Measurements from ENCODE around the gene PPP1R11. TPM values are rescaled to one million over a fixed set of nuclear protein-coding genes. Genes with fewer than 3 reads are reported as not detected.

PPP1R11 gene
- total RNA-seq, 4 donors from 2014 or later = 36.5 to 40.9 (median 37.3) TPM

- WGBS, 2 donors = 62 to 77% methylated on average over 5 of the region's 5 CpGs
- intact Hi-C loops (cut with DNase I) = no loop called here
These were observed 27.1 kb downstream of the PPP1R11 start for GRCh38 chr6:30093951-30094661.

GRCh38 chr6:30096829-30097228 is 29.8 kb downstream of the PPP1R11 start:
- intact Hi-C loops (cut with DNase I) = no loop called here
- 67 to 73% methylated on average over 1 of the region's 1 CpG for WGBS, 2 donors
- Histone ChIP-seq H3K9me3 (no peaks in the 10 kb centered on the region), H3K27me3 (peaks cover 0 to 94% (median 0%) of the 10 kb centered on the region in 4 donors), H3K4me3 (no peak overlapping the region), H3K27ac (no peak overlapping the region), H3K36me3 (no peaks in the 10 kb centered on the region), H3K4me1 (peaks cover 14 to 25% (median 16%) of the 10 kb centered on the region in 3 donors)
- no peak for DNase-seq
- TF ChIP-seq CTCF (IDR thresholded peaks at IDR 0.05) = no peak
- TF ChIP-seq POLR2A (IDR thresholded peaks at IDR 0.05) = no peak

More at GRCh38 chr6:30093951-30094661, 27.1 kb downstream of the PPP1R11 start:
- Histone ChIP-seq H3K36me3 (no peaks in the 10 kb centered on the region), H3K4me3 (no peak overlapping the region), H3K4me1 (peaks cover 0 to 13% (median 0%) of the 10 kb centered on the region in 3 donors), H3K27ac (no peak overlapping the region), H3K27me3 (peaks cover 0 to 97% (median 0%) of the 10 kb centered on the region in 4 donors), H3K9me3 (no peaks in the 10 kb centered on the region)
- no peak for DNase-seq
- TF ChIP-seq CTCF (IDR thresholded peaks at IDR 0.05) (no peak), POLR2A (IDR thresholded peaks at IDR 0.05) (no peak)

- H3K4me1 ChIP-seq = peaks cover 22 to 33% (median 23%) of the 10 kb centered on the region in 3 donors
- H3K4me3 ChIP-seq = no peak overlapping the region
- intact Hi-C loops (cut with DNase I) = no loop called here
- DNase-seq = no peak
- WGBS, 2 donors = 72 to 73% methylated on average over 4 of the region's 4 CpGs
- peaks cover 0 to 80% (median 0%) of the 10 kb centered on the region in 4 donors for H3K27me3 ChIP-seq
- H3K27ac ChIP-seq = no peak overlapping the region
- no peak for TF ChIP-seq CTCF (IDR thresholded peaks at IDR 0.05)
- no peak for TF ChIP-seq POLR2A (IDR thresholded peaks at IDR 0.05)
- no peaks in the 10 kb centered on the region for H3K9me3 ChIP-seq
- no peaks in the 10 kb centered on the region for H3K36me3 ChIP-seq
These were observed 31.1 kb downstream of the PPP1R11 start for GRCh38 chr6:30097902-30098768.

- DNase-seq = no peak
- peak overlapping the region; percentile 27 to 66 (median 48) for H3K4me3 ChIP-seq
- WGBS, 2 donors = 39 to 43% methylated on average over 8 of the region's 8 CpGs
- H3K4me1 ChIP-seq = peaks cover 22 to 42% (median 27%) of the 10 kb centered on the region in 3 donors
- H3K9me3 ChIP-seq = no peaks in the 10 kb centered on the region
- no peaks in the 10 kb centered on the region for H3K36me3 ChIP-seq
- intact Hi-C loops (cut with DNase I) = no loop called here
- TF ChIP-seq POLR2A (IDR thresholded peaks at IDR 0.05) (no peak), CTCF (IDR thresholded peaks at IDR 0.05) (no peak)
- H3K27ac ChIP-seq = peak overlapping the region in 3 of 4 donors; percentile 83 to 89 (median 85)
- H3K27me3 ChIP-seq = peaks cover 0 to 76% (median 0%) of the 10 kb centered on the region in 4 donors
These were observed 33.2 kb downstream of the PPP1R11 start for GRCh38 chr6:30100154-30100553.

Data from esophagus squamous epithelium (tissue), 5 donors.